Astrocyte of the cerebellum (primary cell): ENCODE measurements around the gene AKT2.
"Not testable (repeated sequence)": the region's sequence is repeated elsewhere in the genome, so short reads cannot be mapped to it uniquely, and the experiment has no call there.

Experiments used
- DNase-seq: peaks from one replicate; pipeline ENCODE4 v3.0.0-alpha.2; 2011; ENCODE audit warnings: low read depth
- H3K4me3 ChIP-seq: 2 replicates; pipeline ENCODE4 v1.5.1; 2011; ENCODE audit warnings: mild to moderate bottlenecking, low read depth, low read length, moderate library complexity
- CTCF ChIP-seq: IDR thresholded peaks from 2 replicates; pipeline ENCODE4 v1.5.1; 2012; ENCODE audit warnings: low read length, low read depth, moderate library complexity, mild to moderate bottlenecking; ENCODE audit errors: missing control alignments
- in situ Hi-C: cut with HindIII; loops from 2 replicates; pipeline ENCODE4 v1.10.0; 2017; ENCODE audit warnings: low sequenced_read_pairs

Gene AKT2

GRCh38 chr19:40284501-40285352 lies at the start of gene AKT2:
Gene AKT2, minus strand, starts transcription at chr19:40285345. Its CDS starts 20,078 bp downstream, at chr19:40265267.
- peak within 1 kb of the TSS; percentile 71 for H3K4me3 ChIP-seq
- no peak for DNase-seq
- no peak for TF ChIP-seq CTCF
- in situ Hi-C loops: no loop called here

- H3K4me3 ChIP-seq, in situ Hi-C loops, DNase-seq: not testable (repeated sequence)
These were observed 47.9 kb upstream of the AKT2 start for GRCh38 chr19:40333083-40333482.

- in situ Hi-C loops: no loop called here
- DNase-seq: no peak
- TF ChIP-seq CTCF: no peak
- no peak overlapping the region for H3K4me3 ChIP-seq
These were observed 47.5 kb upstream of the AKT2 start for GRCh38 chr19:40332669-40333068.

- in situ Hi-C loops: no loop called here
- TF ChIP-seq CTCF: no peak
- H3K4me3 ChIP-seq: no peak overlapping the region
- DNase-seq: no peak
These were observed 45.9 kb upstream of the AKT2 start for GRCh38 chr19:40331052-40331451.

GRCh38 chr19:40326201-40326600 lies 41.1 kb upstream of the AKT2 start:
- TF ChIP-seq CTCF: no peak
- DNase-seq: no peak
- in situ Hi-C loops: no loop called here
- H3K4me3 ChIP-seq: no peak overlapping the region

GRCh38 chr19:40323705-40324104 lies 38.6 kb upstream of the AKT2 start:
- DNase-seq: no peak
- no peak overlapping the region for H3K4me3 ChIP-seq
- no peak for TF ChIP-seq CTCF
- in situ Hi-C loops: no loop called here

GRCh38 chr19:40322951-40323615 lies 37.9 kb upstream of the AKT2 start:
- no peak overlapping the region for H3K4me3 ChIP-seq
- in situ Hi-C loops: no loop called here
- no peak for TF ChIP-seq CTCF
- DNase-seq: no peak
